Spleen (tissue), 7 donors: ENCODE measurements around the gene OR2B3.

Experiments
- CTCF ChIP-seq, 11 experiments: fragments of 200-600 bp in 7 of 11; fragments of 450-650 bp in 4 of 11; sonication (generic) in 4 of 11; IDR thresholded peaks in 8 of 11; conservative IDR thresholded peaks in 3 of 11; 1 replicate in 7 of 11; 2 replicates in 4 of 11; pipeline versions ENCODE4 v1.4.0 to v1.8.0; 2016 to 2021; ENCODE audit warnings: antibody characterized with exemption in 11 of 11, inconsistent platforms in 4 of 11, mild to moderate bottlenecking in 1 of 11
- POLR2A ChIP-seq, 3 donors: fragments of 450-650 bp; IDR thresholded peaks; one replicate each; pipeline ENCODE4 v1.5.1; 2017; ENCODE audit warnings: antibody characterized with exemption in 3 of 3, mild to moderate bottlenecking in 1 of 3
- donor health status: DM: no; HTN: no; CAD: no; lungs with moderate emphysema.
- donor health status: DM: no; HTN: no; CAD: no.
- donor health status: DM: no; HTN: no; CAD: no.

- TF ChIP-seq CTCF (IDR thresholded peaks at IDR 0.05 in 8 of 11, conservative IDR thresholded peaks at IDR 0.05 in 3 of 11): no peak
- TF ChIP-seq POLR2A (IDR thresholded peaks at IDR 0.05): no peak
Observed at GRCh38 chr6:29051680-29052079, 35.4 kb downstream of the OR2B3 start.
